Kidney (tissue), 14 donors: ENCODE measurements around the gene CPEB3. TPM values are rescaled to one million over a fixed set of nuclear protein-coding genes. Genes with fewer than 3 reads are reported as not detected.
A peak's percentile ranks its signal among the peaks of the same experiment; 100 is the strongest.

Experiments used
- DNase-seq, 5 donors: peaks; one replicate each; pipeline ENCODE4 v3.0.0-alpha.2; 2013 to 2020
- FAIRE-seq: peaks from 2 replicates; lab custom pipeline; 2012; peaks lifted over from hg19 to GRCh38; lab: Jason Lieb, UNC
- H3K27ac ChIP-seq, 2 donors: one replicate each; pipeline ENCODE4 v1.7.0; 2013; ENCODE audit warnings: low read depth in 2 of 2, low read length in 2 of 2, inconsistent platforms in 1 of 2
- H3K27me3 ChIP-seq: one replicate; pipeline ENCODE4 v1.7.1; 2013; ENCODE audit warnings: low read length, inconsistent platforms; ENCODE audit not compliant: control insufficient read depth, insufficient read depth
- H3K36me3 ChIP-seq, 3 donors: one replicate each; pipeline versions ENCODE4 v1.7.0 to v1.7.1; 2013; ENCODE audit warnings: low read length in 3 of 3, control low read depth in 1 of 3, inconsistent platforms in 1 of 3; ENCODE audit not compliant: insufficient read depth in 3 of 3, control insufficient read depth in 2 of 3
- H3K4me1 ChIP-seq, 3 donors: one replicate each; pipeline versions ENCODE4 v1.7.0 to v1.7.1; 2013; ENCODE audit warnings: low read length in 3 of 3, inconsistent platforms in 1 of 3, low read depth in 1 of 3; ENCODE audit not compliant: control insufficient read depth in 2 of 3, insufficient read depth in 2 of 3
- H3K4me3 ChIP-seq, 3 donors: one replicate each; pipeline versions ENCODE4 v1.7.0 to v1.8.1; 2013; ENCODE audit warnings: low read length in 3 of 3, control low read depth in 1 of 3, inconsistent platforms in 1 of 3
- H3K9ac ChIP-seq, 3 donors: one replicate each; pipeline versions ENCODE4 v1.7.0 to v1.7.1; 2013; ENCODE audit warnings: low read length in 3 of 3, control low read depth in 1 of 3, inconsistent platforms in 1 of 3
- H3K9me3 ChIP-seq, 3 donors: one replicate each; pipeline versions ENCODE4 v1.7.0 to v1.7.1; 2013; ENCODE audit warnings: low read length in 3 of 3, control low read depth in 1 of 3, inconsistent platforms in 1 of 3; ENCODE audit not compliant: control insufficient read depth in 2 of 3, insufficient read depth in 1 of 3
- CTCF ChIP-seq: IDR thresholded peaks from 3 replicates; pipeline ENCODE4 v1.5.1; 2012; ENCODE audit warnings: mild to moderate bottlenecking, moderate library complexity, borderline replicate concordance; ENCODE audit not compliant: insufficient read depth; ENCODE audit errors: extremely low read depth
- intact Hi-C: fragments of 100-400 bp; cut with DNase I; formaldehyde crosslinking; loops from one replicate; pipeline ENCODE4 v1.11.1; 2022
- polyA plus RNA-seq: library from polyadenylated mRNA; stranded (reverse); fragments of 350-450 nt; fragmentation: Illumina TruSeq; extraction: RNeasy Lipid Tissue Mini Kit (QIAGEN cat#74804); gene quantifications from one replicate; pipeline ENCODE4 v1.2.3, GENCODE V29; 2014; ENCODE audit warnings: low read depth, low replicate concordance; ENCODE audit not compliant: insufficient read depth
- total RNA-seq: library from RNA; stranded (reverse); fragmentation: NEBNext Ultra II Directional; extraction: Animal tissue kit (Norgen Biotek cat#: 25700); gene quantifications from one replicate; pipeline ENCODE4 v1.2.1, GENCODE V29; 2021
- donor health status: control.
- donor health status: control.
- donor health status: control.
- donor health status: control.
- donor health status: control.
- donor health status: DM: yes; HTN: yes; CAD: no.
- donor health status: Normal renal cell carcinoma (clear cell type).

CPEB3 gene
- total and polyA plus RNA-seq, 2 donors from 2014 or later, result 2.3 to 7.4 TPM

- Histone ChIP-seq H3K9me3 (no peaks in the 10 kb centered on the region), H3K4me1 (peaks cover 0 to 12% (median 9%) of the 10 kb centered on the region in 3 donors)
- no peak for FAIRE-seq
Measured at GRCh38 chr10:92304061-92304460, 13.2 kb upstream of the CPEB3 start.

GRCh38 chr10:92303096-92303495 is 12.2 kb upstream of the CPEB3 start:
- Histone ChIP-seq H3K4me3 (no peak overlapping the region), H3K27ac (no peak overlapping the region), H3K4me1 (peaks cover 0 to 12% (median 7%) of the 10 kb centered on the region in 3 donors), H3K36me3 (no peaks in the 10 kb centered on the region), H3K9ac (no peak overlapping the region), H3K27me3 (no peaks in the 10 kb centered on the region), H3K9me3 (no peaks in the 10 kb centered on the region)
- no peak for DNase-seq
- intact Hi-C loops, result no loop called here
- FAIRE-seq, result no peak
- no peak for TF ChIP-seq CTCF

More at GRCh38 chr10:92304061-92304460, 13.2 kb upstream of the CPEB3 start:
- H3K27ac ChIP-seq, result no peak overlapping the region
- DNase-seq, result no peak
- no peak for TF ChIP-seq CTCF
- no peaks in the 10 kb centered on the region for H3K36me3 ChIP-seq
- no peak overlapping the region for H3K4me3 ChIP-seq
- intact Hi-C loops, result no loop called here
- no peak overlapping the region for H3K9ac ChIP-seq
- H3K27me3 ChIP-seq, result no peaks in the 10 kb centered on the region

- Histone ChIP-seq H3K27ac (no peak overlapping the region), H3K9ac (no peak overlapping the region), H3K4me1 (peaks cover 0 to 6% (median 0%) of the 10 kb centered on the region in 3 donors), H3K27me3 (no peaks in the 10 kb centered on the region), H3K36me3 (no peaks in the 10 kb centered on the region), H3K4me3 (no peak overlapping the region), H3K9me3 (no peaks in the 10 kb centered on the region)
- TF ChIP-seq CTCF, result no peak
- FAIRE-seq (no peak), DNase-seq (peak in 3 of 5 donors; percentile 14 to 15 (median 14))
- intact Hi-C loops, result loop anchor here (10.0 kb wide), 1 partner anchor 214 kb away; no protein-coding TSS in a partner anchor
Measured at GRCh38 chr10:92298487-92298886, 7.6 kb upstream of the CPEB3 start.
